WERI-Rb-1 (cell line): ENCODE results near the gene ASS1.
A peak's percentile ranks its signal among the peaks of the same experiment; 100 is the strongest.

Experiments
- DNase-seq: peaks from one replicate; pipeline ENCODE4 v3.0.0-alpha.2; 2020
- H3K27ac ChIP-seq: fragments of 250-450 bp; sonication (Bioruptor Pico); 2 replicates; pipeline ENCODE4 v1.5.1; 2020; ENCODE audit warnings: mild to moderate bottlenecking, moderate library complexity
- H3K27me3 ChIP-seq: fragments of 250-450 bp; sonication (Bioruptor Pico); 2 replicates; pipeline ENCODE4 v1.5.1; 2021; ENCODE audit warnings: mild to moderate bottlenecking, low read depth, moderate library complexity; ENCODE audit not compliant: insufficient read depth, severe bottlenecking
- H3K36me3 ChIP-seq: fragments of 250-450 bp; sonication (Bioruptor Pico); 2 replicates; pipeline ENCODE4 v1.5.1; 2020; ENCODE audit warnings: mild to moderate bottlenecking, moderate library complexity
- H3K4me3 ChIP-seq: 2 replicates; pipeline ENCODE4 v1.5.1; 2011; ENCODE audit warnings: low read depth, mild to moderate bottlenecking, control low read depth, low read length
- H3K9me3 ChIP-seq: fragments of 250-450 bp; sonication (Bioruptor Pico); 2 replicates; pipeline ENCODE4 v1.5.1; 2021; ENCODE audit warnings: mild to moderate bottlenecking, moderate library complexity; ENCODE audit not compliant: severe bottlenecking
- CTCF ChIP-seq: IDR thresholded peaks from 2 replicates; pipeline ENCODE4 v1.5.1; 2011; ENCODE audit warnings: low read depth, mild to moderate bottlenecking, control low read depth, inconsistent platforms, low read length

Gene ASS1

GRCh38 chr9:130441031-130441430 lies 3.7 kb upstream of the ASS1 start:
- Histone ChIP-seq H3K9me3 (peaks cover 13% of the 10 kb centered on the region), H3K4me3 (no peak overlapping the region), H3K27me3 (no peaks in the 10 kb centered on the region), H3K36me3 (no peaks in the 10 kb centered on the region), H3K27ac (no peak overlapping the region)
- no peak for DNase-seq
- no peak for TF ChIP-seq CTCF

GRCh38 chr9:130442746-130443455 lies 1.9 kb upstream of the ASS1 start:
- Histone ChIP-seq H3K36me3 (no peaks in the 10 kb centered on the region), H3K4me3 (no peak overlapping the region), H3K9me3 (peaks cover 13% of the 10 kb centered on the region), H3K27ac (no peak overlapping the region), H3K27me3 (no peaks in the 10 kb centered on the region)
- no peak for TF ChIP-seq CTCF
- no peak for DNase-seq

- TF ChIP-seq CTCF: no peak
- Histone ChIP-seq H3K4me3 (no peak overlapping the region), H3K27me3 (no peaks in the 10 kb centered on the region), H3K27ac (no peak overlapping the region), H3K36me3 (no peaks in the 10 kb centered on the region), H3K9me3 (peaks cover 13% of the 10 kb centered on the region)
- DNase-seq: no peak
These were observed 1.3 kb upstream of the ASS1 start for GRCh38 chr9:130443456-130443801.

- Histone ChIP-seq H3K27ac (peak overlapping the region; percentile 62), H3K4me3 (peak overlapping the region; percentile 67), H3K27me3 (no peaks in the 10 kb centered on the region), H3K9me3 (peaks cover 13% of the 10 kb centered on the region), H3K36me3 (no peaks in the 10 kb centered on the region)
- no peak for TF ChIP-seq CTCF
- no peak for DNase-seq
These were observed 795 bp upstream of the ASS1 start for GRCh38 chr9:130443840-130444492.

GRCh38 chr9:130445268-130445983 lies 665 bp downstream of the ASS1 start:
- Histone ChIP-seq H3K27ac (peak overlapping the region; percentile 90), H3K4me3 (peak overlapping the region; percentile 67), H3K36me3 (no peaks in the 10 kb centered on the region), H3K9me3 (peaks cover 13% of the 10 kb centered on the region), H3K27me3 (no peaks in the 10 kb centered on the region)
- no peak for TF ChIP-seq CTCF
- DNase-seq: peak; percentile 64
